Natural killer cell (primary cell): ENCODE measurements around the gene PGLYRP4. TPM values are rescaled to one million over a fixed set of nuclear protein-coding genes. Genes with fewer than 3 reads are reported as not detected.

Source experiments
- ATAC-seq, 3 donors: fragments of 150-1000 bp in 2 of 3; fragments of 200-7000 bp in 1 of 3; cut with Tn5 transposase; 1 replicate in 1 of 3; 2 replicates in 2 of 3; pipeline ENCODE4 v1.10.0; 2021; ENCODE audit warnings: mild to moderate bottlenecking in 2 of 3, moderate library complexity in 2 of 3
- DNase-seq, 2 donors: peaks; one replicate each; pipeline versions ENCODE4 v3.0.0 to v3.0.0-alpha.2; 2013 to 2021; ENCODE audit warnings: mixed read lengths in 1 of 2
- H3K27ac ChIP-seq: one replicate; pipeline ENCODE4 v1.5.1; 2013; ENCODE audit warnings: mild to moderate bottlenecking, low read length
- H3K27me3 ChIP-seq: one replicate; pipeline ENCODE4 v1.6.1; 2013; ENCODE audit warnings: low read length; ENCODE audit not compliant: control insufficient read depth, insufficient read depth
- H3K36me3 ChIP-seq: one replicate; pipeline ENCODE4 v1.6.1; 2013; ENCODE audit warnings: low read length; ENCODE audit not compliant: control insufficient read depth, insufficient read depth
- H3K4me1 ChIP-seq: one replicate; pipeline ENCODE4 v1.6.1; 2013; ENCODE audit warnings: low read length; ENCODE audit not compliant: control insufficient read depth, insufficient read depth
- H3K4me3 ChIP-seq: one replicate; pipeline ENCODE4 v1.5.1; 2013; ENCODE audit warnings: low read length
- H3K9me3 ChIP-seq: one replicate; pipeline ENCODE4 v1.6.1; 2013; ENCODE audit warnings: low read length; ENCODE audit not compliant: control insufficient read depth, insufficient read depth
- H3K27ac Mint-ChIP-seq, 2 donors: one replicate each; pipeline ENCODE4 v1.8.0; 2022; ENCODE audit warnings: mild to moderate bottlenecking in 2 of 2, mixed read lengths in 2 of 2, moderate library complexity in 1 of 2
- H3K27me3 Mint-ChIP-seq, 2 donors: one replicate each; pipeline ENCODE4 v1.8.0; 2022; ENCODE audit warnings: low read depth in 2 of 2, mixed read lengths in 2 of 2
- H3K36me3 Mint-ChIP-seq: one replicate; pipeline ENCODE4 v1.8.0; 2022; ENCODE audit warnings: mixed read lengths
- H3K4me1 Mint-ChIP-seq, 2 donors: one replicate each; pipeline ENCODE4 v1.8.0; 2022; ENCODE audit warnings: mixed read lengths in 2 of 2
- H3K4me3 Mint-ChIP-seq: one replicate; pipeline ENCODE4 v1.8.0; 2022; ENCODE audit warnings: mild to moderate bottlenecking, moderate library complexity, mixed read lengths
- H3K9me3 Mint-ChIP-seq, 2 donors: one replicate each; pipeline ENCODE4 v1.8.0; 2022; ENCODE audit warnings: mixed read lengths in 2 of 2
- WGBS: methylation state at CpG from one replicate; pipeline ENCODE4 v1.1.7; 2013; ENCODE audit warnings: missing lambda C conversion rate; ENCODE audit not compliant: insufficient coverage; 5-methylcytosine and 5-hydroxymethylcytosine counted together
- intact Hi-C: fragments of 100-400 bp; cut with micrococcal nuclease; formaldehyde crosslinking; loops from one replicate; pipeline ENCODE4 v1.14.2; 2022
- total RNA-seq, 4 donors: library from RNA; stranded (reverse); fragments of 120-200 nt in 1 of 4; gene quantifications; one replicate each; pipeline versions ENCODE4 v1.2.3 to v1.2.4, GENCODE V29; 2013 to 2022
- TF ChIP-seq, protein P1 (sequence below): fragments of 200-600 bp; IDR thresholded peaks from one replicate; pipeline ENCODE4 v1.8.0; 2022; ENCODE audit warnings: antibody characterized with exemption

PGLYRP4 gene
- total RNA-seq, 3 donors from 2014 or later (not counting 1 experiment from before 2014, with no cell fraction given): not detected

DNA sequence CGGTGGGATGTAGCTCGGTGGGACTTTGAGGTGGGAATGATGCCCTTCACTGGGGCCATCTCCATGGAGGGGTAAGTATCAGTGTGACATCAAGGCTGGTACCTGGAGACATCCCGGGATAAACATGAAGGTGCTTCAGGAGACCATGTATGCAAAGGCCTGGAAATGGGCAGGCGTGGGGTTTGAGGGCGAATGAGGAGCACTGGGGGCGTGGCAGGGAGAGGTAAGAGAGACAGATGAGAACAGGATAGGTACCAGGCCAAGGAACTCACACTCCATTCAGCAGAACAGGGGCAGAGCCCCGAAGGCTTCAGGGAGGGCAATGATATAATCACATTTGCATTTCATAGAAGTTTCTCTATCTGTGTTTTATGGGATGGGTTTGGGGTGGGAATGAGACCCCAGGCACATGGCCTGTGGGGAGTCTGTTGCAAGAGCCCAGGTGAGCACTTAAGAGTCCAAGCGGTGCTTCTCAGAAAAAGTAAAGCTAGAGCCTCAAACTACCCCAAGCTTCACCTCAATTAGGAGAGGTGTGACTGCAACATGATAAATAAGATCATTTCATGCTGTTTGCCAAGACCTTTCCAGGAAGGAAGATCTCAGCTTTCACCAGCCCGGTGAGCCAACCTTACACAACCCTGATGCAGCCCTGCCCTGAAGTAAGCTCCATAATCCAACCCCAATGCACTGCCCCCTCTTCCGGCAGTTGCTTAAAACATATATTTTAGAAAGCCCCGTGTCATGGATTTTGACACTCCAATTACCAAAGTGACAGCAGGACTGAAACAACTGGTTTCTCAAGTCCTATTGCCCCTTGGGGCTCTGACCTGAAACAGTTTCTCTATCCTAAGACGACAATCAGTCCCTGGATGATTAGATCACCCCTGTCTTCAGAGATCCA lies 16.4 kb upstream of the PGLYRP4 start:
- no peaks in the 10 kb centered on the region for H3K9me3 ChIP-seq
- H3K27ac Mint-ChIP-seq: no peak overlapping the region
- H3K27ac ChIP-seq: no peak overlapping the region
- no peaks in the 10 kb centered on the region for H3K9me3 Mint-ChIP-seq
- H3K27me3 Mint-ChIP-seq: peaks cover 9 to 20% of the 10 kb centered on the region in 2 donors
- ATAC-seq: no peak
- H3K4me3 Mint-ChIP-seq: no peak overlapping the region
- TF ChIP-seq, protein P1, sequence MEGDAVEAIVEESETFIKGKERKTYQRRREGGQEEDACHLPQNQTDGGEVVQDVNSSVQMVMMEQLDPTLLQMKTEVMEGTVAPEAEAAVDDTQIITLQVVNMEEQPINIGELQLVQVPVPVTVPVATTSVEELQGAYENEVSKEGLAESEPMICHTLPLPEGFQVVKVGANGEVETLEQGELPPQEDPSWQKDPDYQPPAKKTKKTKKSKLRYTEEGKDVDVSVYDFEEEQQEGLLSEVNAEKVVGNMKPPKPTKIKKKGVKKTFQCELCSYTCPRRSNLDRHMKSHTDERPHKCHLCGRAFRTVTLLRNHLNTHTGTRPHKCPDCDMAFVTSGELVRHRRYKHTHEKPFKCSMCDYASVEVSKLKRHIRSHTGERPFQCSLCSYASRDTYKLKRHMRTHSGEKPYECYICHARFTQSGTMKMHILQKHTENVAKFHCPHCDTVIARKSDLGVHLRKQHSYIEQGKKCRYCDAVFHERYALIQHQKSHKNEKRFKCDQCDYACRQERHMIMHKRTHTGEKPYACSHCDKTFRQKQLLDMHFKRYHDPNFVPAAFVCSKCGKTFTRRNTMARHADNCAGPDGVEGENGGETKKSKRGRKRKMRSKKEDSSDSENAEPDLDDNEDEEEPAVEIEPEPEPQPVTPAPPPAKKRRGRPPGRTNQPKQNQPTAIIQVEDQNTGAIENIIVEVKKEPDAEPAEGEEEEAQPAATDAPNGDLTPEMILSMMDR: no peak
- H3K4me1 Mint-ChIP-seq: no peaks in the 10 kb centered on the region
- H3K4me3 ChIP-seq: no peak overlapping the region
- no peaks in the 10 kb centered on the region for H3K36me3 ChIP-seq
- no peaks in the 10 kb centered on the region for H3K4me1 ChIP-seq
- no peak for DNase-seq
- intact Hi-C loops: no loop called here
- 83% methylated on average over 11 of the region's 12 CpGs for WGBS
- H3K27me3 ChIP-seq: no peaks in the 10 kb centered on the region
- H3K36me3 Mint-ChIP-seq: no peaks in the 10 kb centered on the region

- Histone ChIP-seq H3K4me1 (no peaks in the 10 kb centered on the region), H3K27me3 (no peaks in the 10 kb centered on the region), H3K36me3 (no peaks in the 10 kb centered on the region), H3K9me3 (no peaks in the 10 kb centered on the region), H3K27ac (no peak overlapping the region), H3K4me3 (no peak overlapping the region)
- Mint-ChIP-seq H3K27me3 (peaks cover 6 to 18% of the 10 kb centered on the region in 2 donors), H3K4me3 (no peak overlapping the region), H3K36me3 (no peaks in the 10 kb centered on the region), H3K9me3 (no peaks in the 10 kb centered on the region), H3K27ac (no peak overlapping the region), H3K4me1 (no peaks in the 10 kb centered on the region)
- intact Hi-C loops: no loop called here
- ATAC-seq (no peak), DNase-seq (no peak)
- TF ChIP-seq, protein P1: no peak
Observed at GRCh38 chr1:153364156-153364555, 15.5 kb upstream of the PGLYRP4 start.

- no peak overlapping the region for H3K27ac Mint-ChIP-seq
- ATAC-seq: no peak
- Histone ChIP-seq H3K4me3 (no peak overlapping the region), H3K36me3 (no peaks in the 10 kb centered on the region), H3K9me3 (no peaks in the 10 kb centered on the region), H3K27me3 (no peaks in the 10 kb centered on the region), H3K4me1 (no peaks in the 10 kb centered on the region), H3K27ac (no peak overlapping the region)
- TF ChIP-seq, protein P1: no peak
- H3K27me3 Mint-ChIP-seq: peaks cover 6 to 18% of the 10 kb centered on the region in 2 donors
- no peak for DNase-seq
- intact Hi-C loops: no loop called here
- H3K4me3 Mint-ChIP-seq: no peak overlapping the region
- H3K9me3 Mint-ChIP-seq: no peaks in the 10 kb centered on the region
- H3K4me1 Mint-ChIP-seq: no peaks in the 10 kb centered on the region
- H3K36me3 Mint-ChIP-seq: no peaks in the 10 kb centered on the region
- WGBS: 79% methylated on average over 1 of the region's 3 CpGs
Observed at GRCh38 chr1:153363641-153364040, 15.0 kb upstream of the PGLYRP4 start.
